Left renal pelvis (tissue), 4 donors: ENCODE measurements around the gene FSTL3. TPM values are rescaled to one million over a fixed set of nuclear protein-coding genes. Genes with fewer than 3 reads are reported as not detected.
"Not testable (repeated sequence)": the region's sequence is repeated elsewhere in the genome, so short reads cannot be mapped to it uniquely, and the experiment has no call there.

ENCODE experiments used
- DNase-seq, 4 donors: peaks; one replicate each; pipeline ENCODE4 v3.0.0-alpha.2; 2013; ENCODE audit warnings: low read depth in 4 of 4, low spot score in 3 of 4
- polyA plus RNA-seq, 4 donors: library from polyadenylated mRNA; unstranded; fragments of 120-200 nt; gene quantifications; one replicate each; pipeline ENCODE4 v1.2.1, GENCODE V29; 2013; ENCODE audit not compliant: insufficient read length in 4 of 4

FSTL3 gene
- polyA plus RNA-seq, 4 donors: 14.3 to 18.8 (median 17.7) TPM

DNA sequence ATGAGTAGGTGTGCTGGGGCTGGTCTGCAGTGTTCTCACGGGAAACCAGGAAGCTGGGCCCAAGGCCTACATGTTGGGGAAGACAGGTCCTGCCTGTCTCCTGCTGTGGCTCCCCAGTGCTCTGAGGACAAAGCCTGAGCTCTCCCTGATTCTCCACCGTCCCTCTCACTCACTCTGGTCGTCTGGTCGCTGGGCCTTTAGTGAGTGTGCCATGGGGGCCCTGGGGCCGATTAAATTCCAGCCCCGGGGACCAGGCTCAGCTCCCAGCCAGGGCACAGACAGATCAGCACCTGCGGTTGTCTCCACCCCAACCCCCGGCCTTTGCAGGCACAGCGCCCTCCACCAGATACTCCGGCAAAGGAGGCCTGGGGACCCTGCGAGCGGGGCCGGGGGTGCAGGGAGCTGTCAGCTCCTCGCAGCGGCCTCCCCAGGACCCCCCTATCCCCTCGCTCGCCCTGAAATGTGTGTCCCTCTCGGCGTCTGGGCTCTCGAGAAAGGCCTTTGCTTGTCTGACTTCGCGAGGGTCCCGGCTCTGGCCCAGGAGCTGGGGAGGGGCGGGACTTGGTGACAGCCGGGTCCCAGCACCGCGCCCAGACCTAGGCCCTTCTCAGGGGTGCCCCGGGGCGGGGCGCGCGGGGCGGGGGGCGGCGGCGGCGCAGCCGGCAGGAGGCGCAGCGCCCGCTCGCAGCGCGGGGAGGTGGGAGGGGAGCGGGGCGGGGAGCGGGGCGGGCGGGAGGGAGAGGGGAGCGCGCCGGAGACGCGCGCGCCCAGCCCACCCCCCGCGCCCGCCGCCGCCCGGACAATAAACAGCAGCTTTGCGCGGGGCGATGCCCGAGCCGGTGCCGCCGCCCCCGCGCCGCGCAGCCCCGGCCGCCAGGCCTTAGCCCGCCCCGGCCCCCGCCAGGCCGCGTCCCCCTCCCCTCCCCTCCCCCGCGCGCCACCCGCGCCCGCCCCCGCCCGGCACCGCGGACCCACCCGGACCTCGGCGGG lies 32.3 kb downstream of the FSTL3 start, which contains the start of gene PALM:
Gene PALM, plus strand, starts transcription at position 782 of the 990 bp plus-strand sequence. CDS start 212 bp downstream, outside the sequence.
- no peak for DNase-seq

DNA sequence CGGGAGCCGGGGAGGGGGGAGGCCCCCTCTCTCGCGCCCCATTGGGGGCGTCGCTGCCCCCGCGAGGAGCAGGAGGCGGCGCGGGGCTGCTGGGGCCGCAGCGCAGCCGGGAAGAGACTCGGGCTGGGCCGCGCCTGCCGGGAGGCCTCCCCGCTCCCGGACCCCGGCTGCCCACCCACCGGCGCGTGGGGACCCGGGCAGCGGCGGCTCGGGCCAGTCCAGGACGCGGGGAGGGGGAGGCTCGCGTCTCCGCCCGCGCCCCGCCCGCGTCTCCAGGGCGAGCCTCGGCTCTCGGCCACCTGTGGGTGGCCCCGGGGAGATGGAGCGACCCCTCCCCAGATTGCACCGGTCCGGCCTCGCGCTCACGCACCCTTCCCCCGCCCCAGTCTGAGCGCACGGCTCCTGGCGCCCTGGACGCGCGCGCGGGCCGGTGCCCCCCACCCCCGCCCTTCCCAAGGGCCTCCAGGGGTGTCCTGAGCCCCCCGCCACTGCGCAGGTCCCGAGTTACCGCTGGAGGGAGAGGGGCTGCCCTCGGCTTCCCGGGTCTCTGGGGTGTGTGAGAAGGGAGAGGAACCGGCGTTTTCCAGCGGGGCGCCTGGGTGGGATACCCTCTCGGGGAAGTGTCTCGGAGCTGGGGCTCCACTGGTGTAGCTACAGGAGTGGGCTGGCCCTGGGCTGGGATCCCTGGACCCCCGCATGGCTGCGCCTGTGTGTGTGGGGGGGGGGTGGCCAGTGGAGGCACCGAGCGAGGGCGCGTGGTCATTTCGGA lies 33.2 kb downstream of the FSTL3 start:
- no peak for DNase-seq

DNA sequence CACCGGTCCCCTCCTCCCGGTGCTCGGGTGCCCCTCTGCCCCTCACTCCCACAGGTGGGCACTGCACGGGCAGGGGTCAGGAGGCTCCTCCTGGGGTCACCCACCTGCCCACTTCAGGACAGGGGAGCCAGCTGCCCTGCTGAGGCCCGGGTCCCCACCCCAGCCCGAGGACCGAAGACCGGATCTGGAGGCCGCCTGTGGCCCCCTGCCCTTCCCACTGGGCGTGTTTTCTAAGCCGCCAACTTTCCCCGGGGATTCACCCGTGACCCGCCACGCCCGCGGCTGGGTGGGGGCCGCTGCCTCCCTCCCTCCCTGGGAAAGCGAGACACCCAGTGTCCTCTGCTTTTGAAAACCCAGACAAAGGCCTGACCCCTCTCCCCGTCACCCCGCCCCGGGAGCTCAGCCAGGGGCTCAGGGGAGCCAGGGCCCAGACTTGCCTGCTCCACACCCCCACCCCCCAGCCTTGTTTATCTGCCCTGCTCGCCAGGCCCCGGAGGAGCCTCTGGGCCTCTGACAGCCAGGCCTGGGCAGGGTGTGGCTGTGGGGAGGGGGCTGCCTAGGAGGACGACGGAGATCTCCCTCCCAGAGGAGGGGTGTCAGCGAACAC lies 33.9 kb downstream of the FSTL3 start:
- no peak for DNase-seq

DNA sequence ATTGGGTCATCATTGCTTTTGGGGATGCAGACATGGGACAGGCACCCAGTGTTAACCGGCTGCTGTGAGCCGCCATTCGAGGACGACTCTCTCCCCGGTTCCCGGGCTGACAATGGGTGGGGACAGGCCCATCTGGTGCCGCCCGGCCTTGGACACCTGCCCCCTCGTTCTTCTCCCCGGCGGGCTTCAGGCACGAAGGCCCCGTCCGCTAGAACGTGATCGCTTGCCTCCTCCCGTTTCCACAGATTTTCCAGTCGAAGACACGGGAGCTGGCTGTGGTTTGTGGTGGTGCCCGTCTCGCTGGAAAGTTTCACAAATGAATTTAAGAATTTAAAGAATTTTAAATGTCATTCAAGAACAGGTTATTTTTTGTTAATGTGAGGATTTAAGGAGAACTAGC lies 34.6 kb downstream of the FSTL3 start:
- no peak for DNase-seq

DNA sequence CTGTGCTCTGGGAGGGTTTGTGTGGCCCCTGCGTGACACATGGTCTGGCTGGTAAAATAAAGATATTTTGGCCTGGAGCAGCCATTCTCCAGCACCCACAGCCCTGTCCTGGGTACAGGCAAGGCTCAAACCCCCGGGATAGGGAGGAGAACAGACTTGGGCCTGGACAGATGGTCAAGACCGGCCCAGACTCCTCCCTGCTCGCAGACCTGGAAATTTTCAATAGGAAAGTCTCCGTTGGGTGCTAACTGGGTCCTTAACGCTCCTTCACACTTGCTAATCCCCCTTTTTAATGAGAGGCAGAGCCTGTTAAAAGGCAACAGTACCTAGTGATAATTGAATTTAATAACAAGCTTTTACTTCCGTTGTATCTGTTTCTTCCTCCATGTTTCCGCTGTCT lies 35.1 kb downstream of the FSTL3 start:
- no peak for DNase-seq

DNA sequence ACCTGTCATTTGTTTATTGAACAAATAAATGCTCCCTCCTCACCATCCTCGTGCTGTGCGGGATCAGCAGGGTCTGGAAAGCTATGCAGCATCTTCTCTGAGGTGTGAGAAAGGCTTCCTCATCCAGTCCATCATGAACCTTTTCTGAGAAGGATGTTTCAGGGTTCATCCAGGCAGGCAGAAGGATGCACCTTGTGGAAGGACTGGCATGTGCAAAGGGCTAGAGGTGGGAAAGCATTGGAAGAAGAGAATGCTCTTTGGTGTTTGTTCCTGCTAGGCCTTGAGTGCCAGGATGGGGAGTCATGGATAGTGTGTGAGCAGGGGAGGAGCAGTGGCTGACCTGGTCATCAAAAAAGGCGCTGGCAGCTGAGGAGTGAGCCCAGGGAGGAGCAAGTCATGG lies 39.2 kb downstream of the FSTL3 start:
- no peak for DNase-seq

DNA sequence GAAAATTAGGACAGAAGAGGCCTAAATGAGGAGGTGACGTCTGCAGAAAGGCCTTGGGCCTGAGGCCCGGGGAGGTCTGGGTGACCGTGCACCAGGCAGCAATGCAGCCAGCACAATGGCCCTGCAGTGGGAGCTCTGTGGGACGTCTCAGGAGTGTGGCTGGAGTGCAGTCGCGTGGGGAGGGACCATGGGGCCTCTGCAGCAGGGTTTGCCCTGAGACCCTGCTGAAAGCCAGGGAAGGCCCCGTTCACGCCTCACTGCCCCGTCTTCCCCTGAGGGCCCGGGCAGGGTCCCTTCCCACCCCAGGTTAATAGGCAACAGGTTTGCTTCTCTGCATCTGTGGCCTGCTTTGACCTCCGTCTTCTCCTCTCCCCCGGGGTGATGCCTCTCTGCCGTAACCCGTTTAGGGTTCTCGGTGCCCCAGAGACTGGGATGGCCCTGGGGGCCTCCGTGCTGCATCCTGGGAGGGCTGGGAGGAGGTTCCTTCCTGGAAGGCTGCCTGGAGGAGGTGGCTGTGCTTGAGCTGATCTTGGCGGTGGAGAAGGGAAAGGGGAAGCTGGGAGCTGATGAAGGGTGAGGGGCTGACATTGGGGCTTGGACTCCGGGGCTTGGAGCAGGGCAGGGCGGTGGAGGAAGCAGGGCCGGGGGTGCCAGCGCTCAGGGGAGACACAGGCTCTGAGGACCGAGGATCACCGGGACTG lies 42.2 kb downstream of the FSTL3 start:
- no peak for DNase-seq

DNA sequence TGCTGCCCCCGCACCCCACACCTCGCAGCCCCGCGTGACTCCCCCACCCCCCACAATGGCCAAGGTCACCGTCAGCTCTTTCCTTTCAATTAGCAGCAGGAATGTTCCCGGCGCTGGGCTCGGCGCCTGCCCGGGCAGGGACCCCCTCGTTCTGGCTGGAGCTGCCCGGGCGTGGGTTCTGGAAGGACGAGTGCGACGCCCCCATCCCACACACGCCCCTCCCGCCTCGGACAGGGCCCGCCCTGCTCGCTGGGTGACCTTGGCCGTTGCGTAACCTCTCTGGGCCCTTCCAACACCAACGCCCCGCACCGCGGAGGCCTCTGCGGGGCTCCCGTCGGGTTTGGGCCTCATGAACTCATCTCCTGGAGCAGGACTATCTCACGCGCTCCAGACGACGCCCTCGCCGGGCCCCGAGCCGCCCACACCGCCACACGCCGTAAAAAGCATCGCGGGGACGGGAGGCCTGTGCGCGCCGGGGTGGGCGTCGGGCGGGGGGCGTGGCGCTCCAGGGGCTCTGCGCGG lies 42.9 kb downstream of the FSTL3 start:
- no peak for DNase-seq

DNA sequence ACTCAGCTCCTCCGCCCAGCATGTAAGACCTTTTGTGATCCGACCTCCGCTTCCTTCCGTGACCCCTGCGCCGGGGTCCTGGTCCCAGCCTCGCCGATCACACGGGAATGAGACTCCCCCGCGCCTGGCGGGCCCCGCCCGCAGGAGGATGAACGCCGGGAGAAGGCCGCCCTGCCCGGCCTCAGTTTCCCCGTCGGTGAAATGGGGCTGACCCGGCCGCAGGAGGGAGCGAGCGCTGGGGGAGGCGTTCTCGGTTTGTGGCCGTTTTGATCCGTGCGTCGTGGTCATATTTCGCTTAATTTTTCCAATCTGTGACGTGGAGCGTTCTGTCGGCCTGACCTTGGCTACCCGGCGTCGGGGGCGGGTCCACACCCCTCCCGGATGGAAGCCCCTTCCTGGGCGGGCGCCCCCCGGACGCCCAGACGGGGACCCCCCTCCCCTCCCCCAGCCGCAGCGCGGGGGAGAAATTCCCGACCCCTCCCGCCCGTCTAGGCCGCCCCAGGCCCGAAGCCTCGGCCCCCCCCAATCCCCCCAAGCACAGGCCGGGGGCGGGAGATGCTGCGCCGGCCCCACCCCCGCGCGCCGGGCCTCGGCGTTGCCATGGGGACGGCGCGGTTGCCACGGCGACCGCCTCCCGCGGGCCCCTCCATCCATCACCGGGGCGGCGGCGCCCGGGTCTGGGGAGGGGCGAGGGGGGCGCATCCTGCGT lies 43.6 kb downstream of the FSTL3 start:
- no peak for DNase-seq

DNA sequence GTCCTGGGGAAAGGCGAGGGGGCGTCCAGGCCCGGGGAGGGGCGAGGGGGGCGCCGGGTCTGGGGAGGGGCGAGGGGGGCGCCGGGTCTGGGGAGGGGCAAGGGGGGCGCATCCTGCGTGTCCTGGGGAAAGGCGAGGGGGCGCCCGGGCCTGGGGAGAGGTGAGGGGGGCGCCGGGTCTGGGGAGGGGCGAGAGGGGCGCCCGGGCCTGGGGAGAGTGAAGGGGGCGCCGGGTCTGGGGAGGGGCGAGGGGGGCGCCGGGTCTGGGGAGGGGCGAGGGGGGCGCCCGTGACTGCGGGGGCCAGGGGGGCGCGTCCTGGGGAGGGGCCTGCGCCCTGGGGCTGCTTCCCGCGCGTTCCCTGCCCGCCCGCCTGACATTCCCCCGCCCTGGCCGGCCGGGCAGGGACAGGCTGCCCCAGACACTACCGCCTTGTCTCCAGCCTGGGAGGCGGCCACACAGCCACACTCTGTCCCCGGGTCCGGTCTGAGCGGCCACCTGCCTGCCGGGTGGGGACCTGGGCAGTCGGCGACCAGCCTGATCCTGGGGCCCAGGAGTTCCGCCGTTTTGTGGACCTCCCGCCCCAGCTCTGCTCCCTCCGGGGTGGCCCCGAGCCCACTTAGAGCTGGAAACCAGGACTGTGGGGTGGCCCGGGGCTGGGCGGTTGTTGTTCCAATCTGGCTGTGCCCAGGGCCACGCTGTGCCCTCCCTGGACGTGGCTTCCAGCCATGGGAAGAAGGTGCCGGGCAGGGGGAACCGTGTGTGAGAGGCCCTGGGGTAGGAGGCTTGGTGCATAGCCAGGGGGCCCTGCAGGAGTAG lies 44.4 kb downstream of the FSTL3 start:
- DNase-seq: no peak

DNA sequence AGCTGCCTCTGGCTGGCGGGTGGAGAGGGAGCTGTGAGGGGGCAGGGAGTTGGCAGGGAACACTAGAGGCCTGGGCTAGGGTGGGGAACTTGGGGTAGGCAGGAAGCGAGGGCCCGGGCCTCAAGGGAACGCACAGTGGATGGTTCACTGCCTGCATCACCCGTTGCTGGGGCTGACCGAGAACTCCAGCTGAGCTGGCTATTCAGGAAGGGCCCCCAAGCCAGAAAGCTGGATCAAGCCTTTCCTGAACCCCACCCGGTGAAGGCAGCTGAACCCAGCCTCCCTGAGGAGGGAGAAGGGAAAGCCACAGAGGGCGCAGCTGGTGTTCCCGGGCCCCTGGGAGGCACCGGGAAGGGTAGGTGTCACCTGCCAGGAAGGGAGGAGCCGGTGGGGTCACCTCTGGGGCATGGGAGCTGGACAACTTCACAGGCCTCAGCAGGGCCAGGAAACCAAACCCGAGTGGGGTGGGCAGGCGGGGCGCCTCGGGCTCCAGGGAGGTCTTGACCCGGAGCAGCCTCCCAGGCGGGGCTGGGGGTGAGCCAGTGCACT lies 46.4 kb downstream of the FSTL3 start:
- DNase-seq: no peak

DNA sequence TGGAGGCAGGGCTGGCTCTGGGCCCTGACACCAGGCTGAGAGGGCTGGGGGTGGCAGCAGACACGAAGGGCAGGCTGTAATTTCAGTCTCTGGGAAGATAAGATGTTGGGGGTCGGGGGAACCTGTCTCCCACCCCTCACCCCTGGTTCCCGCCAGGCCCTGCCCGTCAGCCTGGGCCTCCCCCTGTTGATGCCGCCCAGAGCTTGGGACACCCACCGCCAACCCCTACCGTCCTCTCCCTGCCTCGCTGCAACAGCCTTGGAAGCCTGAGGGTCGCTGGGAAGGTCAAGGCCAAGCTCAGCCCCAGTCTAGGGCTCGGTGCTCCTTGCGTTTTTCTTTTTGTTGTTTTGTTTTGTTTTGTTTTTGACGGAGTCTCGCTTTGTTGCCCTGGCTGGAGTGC lies 47.1 kb downstream of the FSTL3 start:
- no peak for DNase-seq

DNA sequence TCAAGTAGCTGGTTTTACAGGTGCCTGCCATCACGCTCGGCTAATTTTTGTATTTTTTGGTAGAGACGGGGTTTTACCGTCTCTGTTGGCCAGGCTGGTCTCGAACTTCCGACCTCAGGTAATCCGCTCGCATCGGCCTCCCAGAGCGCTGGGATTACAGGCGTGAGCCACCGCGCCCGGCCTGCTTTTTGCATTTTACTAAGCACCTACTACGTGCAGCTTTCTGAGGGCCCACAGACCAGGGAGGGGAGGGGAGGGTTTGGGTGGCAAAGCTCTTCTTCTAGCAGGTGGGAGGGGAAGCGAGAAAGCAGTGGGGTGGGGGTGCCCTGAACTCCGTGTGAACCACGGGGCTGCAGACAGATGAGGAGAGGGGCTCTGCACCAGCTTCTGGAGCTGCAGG lies 47.5 kb downstream of the FSTL3 start:
- no peak for DNase-seq

DNA sequence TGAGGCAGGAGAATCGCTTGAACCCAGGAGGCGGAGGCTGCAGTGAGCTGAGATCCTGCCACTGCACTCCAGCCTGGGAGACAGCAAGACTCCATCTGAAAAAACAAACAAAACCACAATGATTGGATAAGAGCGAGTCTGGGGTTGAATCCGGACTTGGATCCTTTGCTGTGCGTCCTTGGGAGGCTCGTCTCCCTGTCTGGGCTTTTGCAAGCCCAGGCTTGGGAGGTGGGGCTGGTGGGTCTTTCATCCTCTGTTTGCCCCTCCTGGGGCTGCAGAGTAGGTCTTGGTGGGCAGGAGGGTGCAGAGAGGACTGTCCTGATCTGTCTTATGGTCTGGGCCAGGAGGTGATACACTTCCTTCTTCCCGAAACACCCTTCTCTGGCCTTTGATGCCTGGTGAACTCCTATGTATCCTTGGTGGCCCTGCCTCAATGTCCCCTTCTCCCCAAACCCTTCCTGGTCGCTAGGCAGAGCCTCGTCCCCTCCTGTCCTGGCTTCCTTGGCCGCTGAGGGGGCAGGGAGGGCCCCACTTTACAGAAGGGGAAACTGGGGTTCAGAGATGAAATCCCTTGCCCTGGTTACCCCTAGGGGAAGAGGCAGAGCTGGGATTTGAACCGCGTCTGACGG lies 49.4 kb downstream of the FSTL3 start:
- no peak for DNase-seq

DNA sequence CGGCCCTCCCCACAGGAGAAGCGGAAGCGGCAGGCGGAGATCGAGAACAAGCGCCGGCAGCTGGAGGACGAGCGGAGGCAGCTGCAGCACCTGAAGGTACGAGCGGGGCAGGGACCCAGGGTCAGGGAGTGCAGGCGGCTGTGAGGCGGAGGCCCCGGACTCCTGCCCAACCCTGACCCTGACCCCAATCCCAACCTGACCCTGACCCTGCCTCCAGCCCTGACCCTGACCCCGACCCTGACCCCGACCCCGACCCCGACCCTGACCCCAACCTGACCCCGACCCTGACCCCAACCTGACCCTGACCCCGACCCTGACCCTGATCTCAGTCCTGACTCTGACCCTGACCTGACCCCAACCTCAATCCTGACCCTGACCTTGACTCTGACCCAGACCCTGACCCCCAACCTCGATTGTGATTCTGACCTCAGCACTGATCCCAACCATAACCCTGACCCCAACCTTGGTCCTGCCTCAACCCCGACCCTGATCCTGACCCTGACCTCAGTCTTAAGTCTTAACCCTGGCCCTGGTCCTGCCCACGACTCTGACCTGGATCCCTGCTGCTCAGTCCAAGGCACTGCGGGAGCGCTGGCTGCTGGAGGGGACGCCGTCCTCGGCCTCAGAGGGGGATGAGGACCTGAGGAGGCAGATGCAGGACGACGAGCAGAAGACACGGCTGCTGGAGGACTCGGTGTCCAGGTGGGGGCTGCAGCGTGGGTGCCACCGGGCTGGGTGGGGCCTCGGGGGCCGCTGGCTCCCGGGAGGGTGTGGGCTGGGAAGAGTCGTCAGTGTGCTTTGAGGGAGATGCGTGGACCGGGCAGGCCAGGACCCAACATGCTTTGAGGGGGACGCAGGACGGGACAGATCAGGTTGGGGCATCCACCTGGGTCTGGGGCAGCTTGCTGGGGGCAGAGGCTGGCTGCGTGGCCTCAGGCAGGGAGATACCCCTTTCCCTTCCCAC lies 51.1 kb downstream of the FSTL3 start:
- no peak for DNase-seq

DNA sequence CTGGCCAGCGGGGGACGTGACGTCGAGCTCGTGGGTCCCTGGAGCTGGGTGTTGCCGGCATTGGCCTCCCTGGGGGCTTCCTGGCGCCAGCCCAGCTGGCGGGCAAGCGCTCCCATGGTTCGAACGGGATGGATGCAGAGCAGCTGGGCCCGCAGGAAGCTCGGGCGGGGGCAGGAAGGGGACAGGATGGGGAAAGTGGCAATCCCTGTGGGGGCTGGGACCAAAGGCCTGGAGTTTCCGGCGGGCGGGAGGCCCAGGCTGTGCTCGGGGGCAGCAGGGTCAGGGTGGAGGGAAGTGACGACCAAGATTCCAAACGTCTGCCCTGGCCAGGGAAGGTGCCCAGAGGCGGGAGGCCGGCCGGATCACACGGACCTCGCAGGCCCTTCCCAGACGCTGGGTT lies 51.8 kb downstream of the FSTL3 start:
- no peak for DNase-seq

DNA sequence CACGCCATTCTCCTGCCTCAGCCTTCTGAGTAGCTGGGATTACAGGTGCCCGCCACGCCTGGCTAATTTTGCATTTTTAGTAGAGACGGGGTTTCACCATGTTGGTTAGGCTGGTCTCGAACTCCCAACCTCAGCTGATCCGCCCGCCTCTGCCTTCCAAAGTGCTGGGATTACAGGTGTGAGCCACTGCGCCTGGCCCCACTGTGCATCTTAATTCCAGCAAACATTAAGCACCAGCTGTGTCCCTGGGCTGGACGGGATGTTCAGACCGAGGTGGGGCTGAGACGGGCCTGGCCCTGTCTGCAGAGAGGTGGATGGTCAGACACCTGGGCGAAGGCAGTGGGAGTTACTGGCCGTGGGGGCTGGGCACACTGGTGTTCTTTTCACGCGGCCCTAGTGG lies 53.4 kb downstream of the FSTL3 start:
- DNase-seq: not testable (repeated sequence)
